ENCODE results near the gene OR2C1.

GRCh38 chr16:3377917-3378316, 22.2 kb downstream of the OR2C1 start:
- TF ChIP-seq, protein P1, sequence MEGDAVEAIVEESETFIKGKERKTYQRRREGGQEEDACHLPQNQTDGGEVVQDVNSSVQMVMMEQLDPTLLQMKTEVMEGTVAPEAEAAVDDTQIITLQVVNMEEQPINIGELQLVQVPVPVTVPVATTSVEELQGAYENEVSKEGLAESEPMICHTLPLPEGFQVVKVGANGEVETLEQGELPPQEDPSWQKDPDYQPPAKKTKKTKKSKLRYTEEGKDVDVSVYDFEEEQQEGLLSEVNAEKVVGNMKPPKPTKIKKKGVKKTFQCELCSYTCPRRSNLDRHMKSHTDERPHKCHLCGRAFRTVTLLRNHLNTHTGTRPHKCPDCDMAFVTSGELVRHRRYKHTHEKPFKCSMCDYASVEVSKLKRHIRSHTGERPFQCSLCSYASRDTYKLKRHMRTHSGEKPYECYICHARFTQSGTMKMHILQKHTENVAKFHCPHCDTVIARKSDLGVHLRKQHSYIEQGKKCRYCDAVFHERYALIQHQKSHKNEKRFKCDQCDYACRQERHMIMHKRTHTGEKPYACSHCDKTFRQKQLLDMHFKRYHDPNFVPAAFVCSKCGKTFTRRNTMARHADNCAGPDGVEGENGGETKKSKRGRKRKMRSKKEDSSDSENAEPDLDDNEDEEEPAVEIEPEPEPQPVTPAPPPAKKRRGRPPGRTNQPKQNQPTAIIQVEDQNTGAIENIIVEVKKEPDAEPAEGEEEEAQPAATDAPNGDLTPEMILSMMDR (IDR thresholded peaks at IDR 0.05), result no peak
- no peak for TF ChIP-seq EZH2 (IDR thresholded peaks at IDR 0.05; ENCODE audit: borderline replicate concordance, insufficient read depth, low read depth, low read length, poor library complexity, severe bottlenecking)

Measured in B cell (primary cell).